Hippocampal formation (tissue), 2 donors: ENCODE results near the gene ZNF385C.
A peak's percentile ranks its signal among the peaks of the same experiment; 100 is the strongest.
"Not testable (repeated sequence)": the region's sequence is repeated elsewhere in the genome, so short reads cannot be mapped to it uniquely, and the experiment has no call there.

Experiments
- DNase-seq, 2 donors: peaks; one replicate each; lab custom pipeline; 2025; lab: John Stamatoyannopoulos, UW

Gene ZNF385C

GRCh38 chr17:42050393-42051012 lies 47.8 kb downstream of the ZNF385C start, which contains the start of gene C17orf113:
Gene C17orf113 (minus strand): TSS chr17:42050601. CDS start chr17:42043376, 7,225 bp downstream.
- peak; percentile 13 to 41 for DNase-seq

- DNase-seq: no peak
Measured at GRCh38 chr17:42049834-42050392, 48.4 kb downstream of the ZNF385C start.

- DNase-seq: no peak
Measured at GRCh38 chr17:42047343-42047742, 50.9 kb downstream of the ZNF385C start.

GRCh38 chr17:42045719-42046118 lies 52.6 kb downstream of the ZNF385C start:
- DNase-seq: no peak

GRCh38 chr17:42042598-42043319 lies 55.5 kb downstream of the ZNF385C start:
- no peak for DNase-seq

GRCh38 chr17:42041619-42042018 lies 56.7 kb downstream of the ZNF385C start:
- DNase-seq: no peak

- no peak for DNase-seq
Measured at GRCh38 chr17:42040818-42041217, 57.5 kb downstream of the ZNF385C start.

GRCh38 chr17:42039794-42040763 lies 58.2 kb downstream of the ZNF385C start:
- no peak for DNase-seq

- DNase-seq: no peak
Measured at GRCh38 chr17:42038221-42038973, 59.9 kb downstream of the ZNF385C start.

GRCh38 chr17:42034059-42034458 lies 64.2 kb downstream of the ZNF385C start:
- no peak for DNase-seq

- DNase-seq: no peak
Measured at GRCh38 chr17:42031584-42031983, 66.7 kb downstream of the ZNF385C start.

- DNase-seq: no peak
Measured at GRCh38 chr17:42028791-42029127, 69.5 kb downstream of the ZNF385C start.

GRCh38 chr17:42027961-42028790 lies 70.1 kb downstream of the ZNF385C start:
- no peak for DNase-seq

- no peak for DNase-seq
Measured at GRCh38 chr17:42027590-42027889, 70.7 kb downstream of the ZNF385C start.

GRCh38 chr17:42026857-42027589 lies 71.2 kb downstream of the ZNF385C start:
- DNase-seq: no peak

GRCh38 chr17:42025936-42026335 lies 72.3 kb downstream of the ZNF385C start:
- no peak for DNase-seq

- DNase-seq: no peak
Measured at GRCh38 chr17:42025191-42025579, 73.1 kb downstream of the ZNF385C start.

GRCh38 chr17:42023524-42024349 lies 74.5 kb downstream of the ZNF385C start:
- DNase-seq: peak in 1 of 2 donors; percentile 8

- DNase-seq: not testable (repeated sequence)
Measured at GRCh38 chr17:42020845-42021244, 77.4 kb downstream of the ZNF385C start.
